Stomach smooth muscle (tissue), 2 donors: ENCODE data around the gene CPEB1.
A peak's percentile ranks its signal among the peaks of the same experiment; 100 is the strongest.

ENCODE experiments used
- H3K27ac ChIP-seq: one replicate; pipeline ENCODE4 v1.7.0; 2013; ENCODE audit warnings: mild to moderate bottlenecking, low read length, inconsistent platforms
- H3K27me3 ChIP-seq, 2 donors: one replicate each; pipeline ENCODE4 v1.7.0; 2013; ENCODE audit warnings: low read length in 2 of 2; ENCODE audit not compliant: insufficient read depth in 2 of 2, control insufficient read depth in 1 of 2
- H3K36me3 ChIP-seq, 2 donors: one replicate each; pipeline ENCODE4 v1.7.0; 2013; ENCODE audit warnings: low read length in 2 of 2; ENCODE audit not compliant: control insufficient read depth in 2 of 2, insufficient read depth in 2 of 2
- H3K4me1 ChIP-seq: one replicate; pipeline ENCODE4 v1.7.0; 2013; ENCODE audit warnings: low read length; ENCODE audit not compliant: control insufficient read depth, insufficient read depth
- H3K4me3 ChIP-seq, 2 donors: one replicate each; pipeline ENCODE4 v1.7.0; 2013; ENCODE audit warnings: low read length in 2 of 2
- H3K9ac ChIP-seq, 2 donors: one replicate each; pipeline ENCODE4 v1.7.0; 2013; ENCODE audit warnings: low read length in 2 of 2, mild to moderate bottlenecking in 1 of 2
- H3K9me3 ChIP-seq, 2 donors: one replicate each; pipeline ENCODE4 v1.7.0; 2013; ENCODE audit warnings: low read length in 2 of 2; ENCODE audit not compliant: control insufficient read depth in 2 of 2
- donor health status: healthy.
- donor health status: Pancreatic carcinoma.

Gene CPEB1

DNA sequence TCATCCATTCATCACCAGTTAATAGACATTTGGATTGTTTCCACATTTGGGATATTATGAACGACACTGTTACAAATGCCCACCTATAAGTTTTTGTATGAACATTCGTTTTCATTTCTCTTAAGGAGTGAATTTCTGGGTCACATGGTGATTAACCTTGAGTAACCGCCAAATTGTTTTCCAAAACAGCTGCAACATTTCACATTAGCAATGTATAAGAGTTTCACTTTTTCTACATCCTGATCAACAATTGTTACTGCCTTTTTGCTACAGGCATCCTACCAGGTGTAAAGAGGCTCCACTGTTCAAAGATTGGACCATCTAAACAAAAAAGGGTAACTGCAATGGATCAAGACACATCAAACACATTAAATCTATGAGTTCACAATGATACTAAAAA is 52.0 kb downstream of the CPEB1 start:
- no peak overlapping the region for H3K27ac ChIP-seq
- no peak overlapping the region for H3K4me3 ChIP-seq
- no peaks in the 10 kb centered on the region for H3K9me3 ChIP-seq
- no peaks in the 10 kb centered on the region for H3K27me3 ChIP-seq
- H3K4me1 ChIP-seq: no peaks in the 10 kb centered on the region
- no peak overlapping the region for H3K9ac ChIP-seq
- H3K36me3 ChIP-seq: no peaks in the 10 kb centered on the region

DNA sequence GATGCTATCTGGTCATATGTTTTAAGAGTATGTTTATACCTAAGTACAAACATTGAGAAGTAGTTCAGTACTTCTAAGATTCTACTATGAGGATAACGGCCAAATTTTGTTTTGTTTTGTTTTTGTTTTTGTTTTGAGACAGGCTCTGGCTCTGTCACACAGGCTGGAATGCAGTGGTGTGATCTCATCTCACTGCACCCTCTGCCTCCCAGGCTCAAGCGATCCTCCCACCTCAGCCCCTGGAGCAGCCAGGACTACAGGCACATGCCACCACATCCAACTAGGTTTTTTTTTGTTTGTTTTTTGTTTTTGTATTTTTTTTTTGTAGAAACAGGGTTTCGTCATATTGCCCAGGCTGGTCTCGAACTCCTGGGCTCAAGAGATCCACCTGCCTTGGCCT is 59.4 kb downstream of the CPEB1 start:
- no peak overlapping the region for H3K4me3 ChIP-seq
- H3K9ac ChIP-seq: no peak overlapping the region
- H3K27ac ChIP-seq: no peak overlapping the region
- no peaks in the 10 kb centered on the region for H3K9me3 ChIP-seq
- H3K27me3 ChIP-seq: no peaks in the 10 kb centered on the region
- no peaks in the 10 kb centered on the region for H3K4me1 ChIP-seq
- no peaks in the 10 kb centered on the region for H3K36me3 ChIP-seq

- no peaks in the 10 kb centered on the region for H3K36me3 ChIP-seq
- no peak overlapping the region for H3K27ac ChIP-seq
- no peak overlapping the region for H3K9ac ChIP-seq
- H3K9me3 ChIP-seq: no peaks in the 10 kb centered on the region
- H3K4me3 ChIP-seq: no peak overlapping the region
- no peaks in the 10 kb centered on the region for H3K4me1 ChIP-seq
- H3K27me3 ChIP-seq: no peaks in the 10 kb centered on the region
Measured at GRCh38 chr15:82585072-82585471, 62.1 kb downstream of the CPEB1 start.

DNA sequence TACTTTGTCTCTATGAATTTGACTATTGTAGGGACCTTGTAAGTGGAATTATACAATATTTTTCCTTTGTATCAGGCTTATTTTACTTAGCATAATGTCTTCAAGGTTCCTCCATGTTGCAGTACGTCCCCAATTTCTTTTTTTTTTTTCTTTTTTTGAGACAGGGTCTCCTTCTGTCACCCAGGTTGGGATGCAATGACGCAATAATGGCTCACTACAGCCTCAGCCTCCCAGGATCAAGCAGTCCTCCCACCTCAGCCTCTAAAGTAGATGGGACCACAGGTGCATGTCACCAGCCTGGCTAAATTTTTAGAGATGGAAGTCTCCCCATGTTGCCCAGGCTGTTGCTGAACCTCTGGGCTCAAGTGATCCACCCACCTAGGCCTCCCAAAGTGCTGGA is 66.5 kb downstream of the CPEB1 start:
- no peak overlapping the region for H3K9ac ChIP-seq
- no peaks in the 10 kb centered on the region for H3K27me3 ChIP-seq
- no peaks in the 10 kb centered on the region for H3K9me3 ChIP-seq
- no peaks in the 10 kb centered on the region for H3K36me3 ChIP-seq
- H3K4me3 ChIP-seq: no peak overlapping the region
- no peak overlapping the region for H3K27ac ChIP-seq
- no peaks in the 10 kb centered on the region for H3K4me1 ChIP-seq

- no peaks in the 10 kb centered on the region for H3K36me3 ChIP-seq
- peaks cover 21% of the 10 kb centered on the region for H3K4me1 ChIP-seq
- H3K9me3 ChIP-seq: no peaks in the 10 kb centered on the region
- H3K4me3 ChIP-seq: no peak overlapping the region
- peaks cover 0 to 2% of the 10 kb centered on the region in 2 donors for H3K27me3 ChIP-seq
- no peak overlapping the region for H3K27ac ChIP-seq
- H3K9ac ChIP-seq: no peak overlapping the region
Measured at GRCh38 chr15:82575335-82575734, 71.8 kb downstream of the CPEB1 start.

DNA sequence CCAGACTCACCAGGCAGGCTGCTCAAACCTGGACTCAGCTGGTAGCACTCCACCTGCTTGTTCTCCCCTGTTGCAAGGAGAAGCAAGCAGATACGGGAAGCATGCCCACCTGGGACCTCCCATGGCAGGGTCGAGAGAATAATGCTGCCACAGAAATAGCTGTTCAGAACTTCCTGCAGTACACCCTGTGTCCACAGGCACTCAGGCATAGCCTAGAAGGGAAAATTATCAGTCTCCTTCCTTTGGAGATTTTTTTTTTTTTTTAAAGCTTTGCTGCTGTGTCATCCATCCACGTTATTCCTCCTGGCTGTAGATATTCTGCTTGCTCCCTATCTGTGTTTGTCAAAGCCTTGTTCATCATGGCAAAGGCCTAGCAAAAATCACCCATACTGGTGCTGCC is 74.2 kb downstream of the CPEB1 start:
- Histone ChIP-seq H3K27ac (no peak overlapping the region), H3K9me3 (no peaks in the 10 kb centered on the region), H3K36me3 (peaks cover 0 to 2% of the 10 kb centered on the region in 2 donors), H3K4me3 (no peak overlapping the region), H3K27me3 (peaks cover 0 to 2% of the 10 kb centered on the region in 2 donors), H3K9ac (no peak overlapping the region), H3K4me1 (peaks cover 24% of the 10 kb centered on the region)

GRCh38 chr15:82572311-82572710 is 74.9 kb downstream of the CPEB1 start:
- peak overlapping the region; percentile 83 to 90 for H3K4me3 ChIP-seq
- H3K4me1 ChIP-seq: peaks cover 24% of the 10 kb centered on the region
- no peak overlapping the region for H3K9ac ChIP-seq
- no peaks in the 10 kb centered on the region for H3K9me3 ChIP-seq
- peaks cover 0 to 2% of the 10 kb centered on the region in 2 donors for H3K27me3 ChIP-seq
- H3K27ac ChIP-seq: peak overlapping the region; percentile 64
- peaks cover 0 to 2% of the 10 kb centered on the region in 2 donors for H3K36me3 ChIP-seq

DNA sequence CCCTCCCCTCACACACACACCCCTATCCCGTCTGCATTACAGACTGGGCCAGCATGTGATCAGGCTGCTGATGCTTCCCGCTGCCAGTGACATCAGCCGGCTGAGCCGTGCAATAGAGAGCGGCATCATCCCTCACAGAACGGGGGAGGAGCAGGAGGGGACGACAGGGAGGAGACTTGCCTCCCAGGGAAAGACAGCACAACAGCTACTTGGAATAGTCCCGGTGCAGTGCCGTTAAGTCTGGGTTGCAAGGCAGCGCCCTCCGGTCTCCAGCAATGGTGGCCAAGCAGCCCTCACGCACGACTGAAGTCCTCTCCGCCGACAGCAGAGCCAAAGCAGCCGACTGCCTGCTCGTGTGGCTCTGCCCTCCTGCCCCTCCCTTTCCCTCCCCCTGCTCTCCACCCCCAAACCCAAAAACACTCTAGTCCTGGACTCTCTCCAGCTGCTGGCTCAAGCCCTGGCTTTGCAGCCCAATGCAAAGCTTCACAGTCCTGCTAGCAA is 75.4 kb downstream of the CPEB1 start:
- Histone ChIP-seq H3K9me3 (no peaks in the 10 kb centered on the region), H3K4me1 (peaks cover 24% of the 10 kb centered on the region), H3K9ac (peak overlapping the region; percentile 62 to 63), H3K27me3 (peaks cover 0 to 2% of the 10 kb centered on the region in 2 donors), H3K27ac (peak overlapping the region; percentile 64), H3K36me3 (peaks cover 0 to 2% of the 10 kb centered on the region in 2 donors), H3K4me3 (peak overlapping the region; percentile 83 to 90)

DNA sequence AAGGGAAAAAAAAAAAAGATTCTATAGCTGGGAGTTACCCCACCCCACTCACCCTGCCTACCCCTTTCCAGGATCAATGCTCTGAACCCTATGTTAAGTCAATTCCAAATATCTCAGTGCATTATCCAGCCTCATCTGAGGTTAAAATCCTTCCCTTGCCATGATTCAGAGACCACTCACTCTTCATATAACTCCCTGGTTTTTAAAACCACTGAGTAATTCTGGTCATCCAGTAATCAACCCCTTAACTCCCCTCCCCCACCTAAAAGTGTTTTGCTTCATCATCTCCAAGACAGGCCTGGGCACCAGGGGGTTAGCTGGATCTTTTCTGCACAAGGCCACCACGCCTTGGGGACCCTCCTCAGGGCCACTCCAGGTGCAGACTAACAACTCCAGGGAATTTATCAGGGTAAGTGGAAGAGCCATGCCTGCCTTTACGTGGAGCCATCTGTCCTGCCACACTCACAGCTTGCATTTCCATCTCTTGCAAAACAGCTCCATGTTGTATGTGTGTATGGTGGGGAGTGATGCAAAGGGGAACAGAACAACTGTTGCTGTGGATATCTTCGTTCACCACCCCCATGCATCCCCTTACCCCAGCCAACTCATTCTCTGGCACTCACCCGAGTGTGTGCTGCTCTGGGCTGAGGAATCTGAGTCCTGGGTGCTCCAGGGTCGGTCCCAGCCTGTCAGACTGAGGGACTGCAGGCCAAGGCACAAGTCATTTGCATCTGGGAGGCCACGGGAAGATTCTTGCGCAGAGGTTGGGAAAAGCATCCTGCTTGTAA is 76.2 kb downstream of the CPEB1 start:
- H3K4me3 ChIP-seq: peak overlapping the region; percentile 83 to 90
- peak overlapping the region; percentile 62 to 63 for H3K9ac ChIP-seq
- peak overlapping the region; percentile 64 for H3K27ac ChIP-seq
- peaks cover 0 to 2% of the 10 kb centered on the region in 2 donors for H3K27me3 ChIP-seq
- H3K36me3 ChIP-seq: peaks cover 0 to 4% of the 10 kb centered on the region in 2 donors
- peaks cover 24% of the 10 kb centered on the region for H3K4me1 ChIP-seq
- H3K9me3 ChIP-seq: no peaks in the 10 kb centered on the region

- peaks cover 24% of the 10 kb centered on the region for H3K4me1 ChIP-seq
- H3K27ac ChIP-seq: no peak overlapping the region
- no peak overlapping the region for H3K4me3 ChIP-seq
- peaks cover 0 to 4% of the 10 kb centered on the region in 2 donors for H3K36me3 ChIP-seq
- H3K27me3 ChIP-seq: peaks cover 0 to 2% of the 10 kb centered on the region in 2 donors
- H3K9me3 ChIP-seq: no peaks in the 10 kb centered on the region
- H3K9ac ChIP-seq: no peak overlapping the region
Measured at GRCh38 chr15:82569834-82570233, 77.3 kb downstream of the CPEB1 start.

- Histone ChIP-seq H3K27ac (no peak overlapping the region), H3K27me3 (peaks cover 0 to 2% of the 10 kb centered on the region in 2 donors)
Measured at GRCh38 chr15:82568986-82569385, 78.2 kb downstream of the CPEB1 start.

More at GRCh38 chr15:82568986-82569385, 78.2 kb downstream of the CPEB1 start:
- no peaks in the 10 kb centered on the region for H3K9me3 ChIP-seq
- peaks cover 0 to 4% of the 10 kb centered on the region in 2 donors for H3K36me3 ChIP-seq
- no peak overlapping the region for H3K4me3 ChIP-seq
- H3K4me1 ChIP-seq: peaks cover 24% of the 10 kb centered on the region
- no peak overlapping the region for H3K9ac ChIP-seq
